HG03095 (cell line): ENCODE data around the gene LMNB1.
"Not testable (repeated sequence)": the region's sequence is repeated elsewhere in the genome, so short reads cannot be mapped to it uniquely, and the experiment has no call there.

ENCODE experiments used
- ATAC-seq: cut with Tn5 transposase; IDR thresholded peaks from one replicate; pipeline ENCODE4 v1.9.1; 2021; ENCODE audit warnings: moderate library complexity; ENCODE audit not compliant: unreplicated experiment

The LMNB1 gene, protein sequence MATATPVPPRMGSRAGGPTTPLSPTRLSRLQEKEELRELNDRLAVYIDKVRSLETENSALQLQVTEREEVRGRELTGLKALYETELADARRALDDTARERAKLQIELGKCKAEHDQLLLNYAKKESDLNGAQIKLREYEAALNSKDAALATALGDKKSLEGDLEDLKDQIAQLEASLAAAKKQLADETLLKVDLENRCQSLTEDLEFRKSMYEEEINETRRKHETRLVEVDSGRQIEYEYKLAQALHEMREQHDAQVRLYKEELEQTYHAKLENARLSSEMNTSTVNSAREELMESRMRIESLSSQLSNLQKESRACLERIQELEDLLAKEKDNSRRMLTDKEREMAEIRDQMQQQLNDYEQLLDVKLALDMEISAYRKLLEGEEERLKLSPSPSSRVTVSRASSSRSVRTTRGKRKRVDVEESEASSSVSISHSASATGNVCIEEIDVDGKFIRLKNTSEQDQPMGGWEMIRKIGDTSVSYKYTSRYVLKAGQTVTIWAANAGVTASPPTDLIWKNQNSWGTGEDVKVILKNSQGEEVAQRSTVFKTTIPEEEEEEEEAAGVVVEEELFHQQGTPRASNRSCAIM

DNA sequence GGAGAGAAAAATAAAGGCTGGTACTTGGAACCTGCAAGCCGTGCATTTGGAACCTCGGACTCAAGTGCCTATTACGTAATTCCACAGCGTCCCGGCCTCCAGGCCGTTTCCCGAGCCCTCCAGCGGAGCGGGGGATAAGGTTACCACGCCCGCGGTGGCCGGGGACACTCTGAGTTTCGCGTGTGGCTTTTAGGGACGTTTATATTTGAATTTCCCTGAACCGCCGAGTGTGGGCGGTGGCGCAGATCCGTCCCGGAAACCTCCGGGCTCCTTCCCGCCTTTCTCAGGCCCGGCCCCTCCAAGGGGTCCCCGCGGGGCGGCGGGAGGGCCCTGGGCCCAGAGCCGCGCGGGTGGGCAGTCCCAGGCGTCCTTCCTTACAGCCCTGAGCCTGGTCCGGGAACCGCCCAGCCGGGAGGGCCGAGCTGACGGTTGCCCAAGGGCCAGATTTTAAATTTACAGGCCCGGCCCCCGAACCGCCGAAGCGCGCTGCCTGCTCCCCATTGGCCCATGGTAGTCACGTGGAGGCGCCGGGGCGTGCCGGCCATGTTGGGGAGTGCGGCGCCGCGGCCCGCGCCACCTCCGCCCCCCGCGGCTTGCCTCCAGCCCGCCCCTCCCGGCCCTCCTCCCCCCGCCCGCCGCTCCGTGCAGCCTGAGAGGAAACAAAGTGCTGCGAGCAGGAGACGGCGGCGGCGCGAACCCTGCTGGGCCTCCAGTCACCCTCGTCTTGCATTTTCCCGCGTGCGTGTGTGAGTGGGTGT lies at the start of gene LMNB1:
LMNB1 (plus strand) TSS at position 638 of the 758 bp plus-strand sequence. CDS start 373 bp downstream, outside the sequence.
- ATAC-seq, result peak; percentile 57

DNA sequence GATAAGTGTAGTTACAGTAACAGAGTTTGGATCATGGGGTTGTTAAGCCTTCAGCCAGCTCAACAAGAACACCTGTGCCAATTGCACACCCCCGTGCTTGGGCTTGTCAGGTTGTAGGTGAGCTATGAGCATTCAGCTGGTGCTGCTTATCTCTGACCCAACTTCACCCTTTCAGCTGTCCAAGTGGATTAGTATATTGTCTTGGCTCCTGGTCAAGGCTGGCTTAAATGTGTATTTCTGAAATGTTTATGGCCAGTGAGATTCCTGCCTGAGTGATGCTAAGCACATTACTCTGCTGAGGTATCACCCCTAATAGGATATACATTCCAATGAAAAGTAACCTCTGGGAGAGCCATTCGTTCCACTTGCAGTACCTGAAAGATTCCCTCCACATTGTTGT lies 44.2 kb upstream of the LMNB1 start:
- ATAC-seq, result no peak

- not testable (repeated sequence) for ATAC-seq
Measured at GRCh38 chr5:126734573-126734972, 42.4 kb upstream of the LMNB1 start.

- no peak for ATAC-seq
Measured at GRCh38 chr5:126736141-126736540, 40.8 kb upstream of the LMNB1 start.

- no peak for ATAC-seq
Measured at GRCh38 chr5:126741361-126741760, 35.6 kb upstream of the LMNB1 start.

DNA sequence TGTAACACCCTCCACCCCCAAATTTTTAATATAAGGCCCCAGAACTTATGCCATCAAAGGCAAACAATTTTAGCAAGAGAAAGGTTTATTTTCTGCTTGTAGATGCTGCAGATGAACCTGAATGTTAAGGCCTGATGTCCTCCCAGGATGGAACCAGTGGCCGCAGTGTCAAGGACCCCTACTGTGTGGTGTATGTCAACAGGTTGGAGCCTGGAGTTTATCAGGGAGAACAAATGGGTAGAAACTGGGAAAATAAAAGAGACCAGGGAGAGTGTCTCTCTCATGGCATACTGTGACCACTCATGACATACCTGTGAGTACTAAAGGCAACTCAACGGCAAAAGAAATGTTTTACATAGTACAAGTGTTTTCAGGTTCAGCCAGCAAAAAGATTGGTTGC lies 34.5 kb upstream of the LMNB1 start:
- ATAC-seq, result no peak

DNA sequence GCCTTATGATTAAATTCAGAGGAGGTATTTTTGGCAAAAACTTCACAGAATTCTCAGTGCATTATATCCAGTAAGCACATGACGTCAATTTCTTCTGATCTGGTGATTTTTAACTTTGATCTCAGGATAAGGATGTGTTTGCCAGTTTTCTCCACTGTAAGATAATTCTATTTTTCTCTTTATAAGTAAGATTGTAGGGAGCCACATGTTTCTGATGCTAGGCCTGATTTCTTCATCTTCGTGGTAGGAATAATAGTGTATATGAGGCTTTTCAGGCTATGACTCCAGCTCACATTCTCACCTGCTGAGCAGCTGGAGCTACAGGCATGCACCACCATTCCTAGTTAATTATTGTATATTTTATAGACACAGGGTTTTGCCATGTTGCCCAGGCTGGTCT lies 32.1 kb upstream of the LMNB1 start:
- ATAC-seq, result no peak

DNA sequence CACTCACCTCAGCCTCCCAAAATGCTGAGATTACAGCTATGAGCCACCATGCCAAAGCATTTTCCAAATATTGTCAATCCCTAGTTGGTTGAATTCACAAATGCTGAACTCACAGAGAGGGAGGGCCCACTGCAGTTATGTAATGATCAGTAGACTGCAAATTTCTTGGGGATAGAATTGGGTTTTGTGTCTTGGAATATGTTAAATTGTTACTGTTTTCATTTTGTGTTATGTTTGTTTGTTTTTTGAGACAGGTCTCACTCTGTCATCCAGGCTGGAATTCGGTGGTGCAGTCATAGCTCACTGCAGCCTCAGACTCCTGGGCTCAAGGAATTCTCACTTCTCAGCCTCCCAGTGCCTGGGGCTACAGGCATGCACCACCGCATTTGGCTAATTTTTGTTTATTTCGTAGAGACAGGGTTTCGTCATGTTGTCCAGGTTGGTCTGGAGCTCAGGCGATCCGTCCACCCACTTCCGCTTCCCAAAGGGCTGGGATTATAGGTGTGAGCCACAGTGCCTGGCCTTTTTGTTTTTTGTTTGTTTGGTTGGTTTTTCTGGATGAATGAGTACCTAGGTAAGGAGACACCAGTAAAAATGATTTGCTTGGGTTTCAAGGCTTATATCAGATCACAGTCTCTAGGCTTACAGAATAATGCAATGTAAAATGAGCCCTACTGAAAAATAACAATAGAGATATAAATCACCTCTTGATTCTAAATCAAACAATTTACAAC lies 31.5 kb upstream of the LMNB1 start:
- ATAC-seq, result no peak

DNA sequence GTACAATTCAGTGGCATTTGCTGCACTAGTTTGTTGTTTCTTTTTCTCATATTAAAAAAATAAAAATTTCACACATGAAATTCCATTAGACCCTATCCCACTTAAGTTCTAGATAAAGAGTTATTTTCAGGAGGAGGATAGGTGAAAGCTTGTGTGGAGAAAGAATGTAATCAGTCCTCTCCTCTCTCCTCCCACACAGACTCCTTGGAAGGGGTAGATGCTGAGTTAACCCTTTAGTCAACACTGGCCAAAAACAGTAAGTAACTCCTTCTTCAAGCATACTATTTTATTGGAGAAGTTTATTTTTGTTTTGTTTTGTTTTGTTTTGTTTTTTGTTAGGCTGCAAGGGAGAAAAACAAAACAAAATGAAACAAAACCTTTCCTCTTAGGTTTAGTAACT lies 30.6 kb upstream of the LMNB1 start:
- no peak for ATAC-seq

DNA sequence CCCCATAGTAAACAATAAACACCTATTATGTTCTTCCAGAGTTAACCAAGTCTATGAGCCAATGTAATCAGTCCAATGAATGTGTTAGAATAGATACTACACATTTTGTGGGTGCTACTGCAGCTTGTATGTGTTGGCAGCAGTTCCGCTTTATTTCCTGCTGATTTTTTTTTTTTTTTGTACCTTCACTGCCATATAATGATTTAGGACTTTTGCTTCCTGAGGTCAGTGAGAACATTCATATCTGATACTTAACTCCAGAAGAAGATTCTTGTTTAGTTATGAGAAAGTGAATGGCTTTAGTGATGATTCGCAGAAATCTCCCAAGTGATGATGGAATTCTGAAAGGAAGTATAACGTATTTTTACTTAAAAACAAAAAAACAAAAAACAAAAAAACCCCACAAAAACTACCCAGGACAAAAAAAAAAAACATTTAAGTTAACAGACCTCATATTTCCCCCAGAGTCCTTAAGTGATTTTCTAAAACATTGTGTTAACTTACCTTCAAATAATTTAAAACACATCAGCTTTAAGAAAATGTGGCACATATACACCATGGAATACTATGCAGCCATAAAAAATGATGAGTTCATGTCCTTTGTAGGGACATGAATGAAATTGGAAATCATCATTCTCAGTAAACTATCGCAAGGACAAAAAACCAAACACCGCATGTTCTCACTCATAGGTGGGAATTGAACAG lies 24.7 kb upstream of the LMNB1 start:
- no peak for ATAC-seq

GRCh38 chr5:126753227-126753626 lies 23.7 kb upstream of the LMNB1 start:
- ATAC-seq, result no peak

- no peak for ATAC-seq
Measured at GRCh38 chr5:126754609-126755008, 22.3 kb upstream of the LMNB1 start.

DNA sequence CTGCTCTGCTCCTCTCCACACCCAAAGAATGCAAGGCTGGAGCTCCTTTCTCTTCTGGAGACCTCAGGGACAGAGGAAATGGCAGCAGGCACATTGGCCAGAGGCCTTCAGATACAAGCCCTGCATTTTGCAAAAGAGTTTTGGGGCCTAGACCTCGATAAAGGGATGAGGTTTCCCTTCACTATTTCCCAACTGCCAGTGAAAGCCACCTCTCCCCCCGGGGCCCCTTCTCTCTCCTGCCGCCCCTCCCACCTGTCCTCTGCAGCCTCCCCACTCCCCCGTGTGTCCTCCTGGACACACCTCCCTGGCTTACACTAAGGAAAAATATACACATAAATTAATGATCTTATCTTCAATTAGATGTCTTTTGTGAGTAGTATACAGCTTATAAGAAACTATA lies 21.3 kb upstream of the LMNB1 start:
- ATAC-seq, result no peak

GRCh38 chr5:126757713-126758357 lies 19.1 kb upstream of the LMNB1 start:
- no peak for ATAC-seq

GRCh38 chr5:126763371-126763770 lies 13.6 kb upstream of the LMNB1 start:
- ATAC-seq, result no peak

GRCh38 chr5:126769703-126770102 lies 7.2 kb upstream of the LMNB1 start:
- no peak for ATAC-seq

GRCh38 chr5:126773536-126773935 lies 3.4 kb upstream of the LMNB1 start:
- not testable (repeated sequence) for ATAC-seq

GRCh38 chr5:126774595-126774994 lies 2.3 kb upstream of the LMNB1 start:
- not testable (repeated sequence) for ATAC-seq

GRCh38 chr5:126777257-126777974 lies 480 bp downstream of the LMNB1 start:
- peak; percentile 0 for ATAC-seq
